AG20443 (cell line): Measurements from ENCODE around the gene AJAP1.
"Not testable (repeated sequence)": the region's sequence is repeated elsewhere in the genome, so short reads cannot be mapped to it uniquely, and the experiment has no call there.

Experiments
- DNase-seq: peaks from one replicate; pipeline ENCODE4 v3.0.0; 2012; ENCODE audit warnings: low spot score, mixed read lengths

Gene AJAP1

GRCh38 chr1:4657960-4658541, 3.6 kb downstream of the AJAP1 start:
- DNase-seq: no peak

- DNase-seq: no peak
Observed at GRCh38 chr1:4658643-4659628, 4.5 kb downstream of the AJAP1 start.

GRCh38 chr1:4660917-4661594, 6.6 kb downstream of the AJAP1 start:
- no peak for DNase-seq

GRCh38 chr1:4661595-4661917, 7.1 kb downstream of the AJAP1 start:
- DNase-seq: no peak

GRCh38 chr1:4662168-4662567, 7.8 kb downstream of the AJAP1 start:
- DNase-seq: no peak

- no peak for DNase-seq
Observed at GRCh38 chr1:4662723-4663122, 8.3 kb downstream of the AJAP1 start.

- no peak for DNase-seq
Observed at GRCh38 chr1:4664095-4664494, 9.7 kb downstream of the AJAP1 start.

GRCh38 chr1:4664606-4665005, 10.2 kb downstream of the AJAP1 start:
- no peak for DNase-seq

GRCh38 chr1:4665456-4665855, 11.0 kb downstream of the AJAP1 start:
- DNase-seq: no peak

- not testable (repeated sequence) for DNase-seq
Observed at GRCh38 chr1:4666683-4667082, 12.3 kb downstream of the AJAP1 start.

GRCh38 chr1:4668743-4669700, 14.6 kb downstream of the AJAP1 start:
- no peak for DNase-seq

- DNase-seq: no peak
Observed at GRCh38 chr1:4670265-4670664, 15.9 kb downstream of the AJAP1 start.

- DNase-seq: no peak
Observed at GRCh38 chr1:4671828-4672227, 17.4 kb downstream of the AJAP1 start.

GRCh38 chr1:4673494-4673893, 19.1 kb downstream of the AJAP1 start:
- no peak for DNase-seq

GRCh38 chr1:4674117-4674516, 19.7 kb downstream of the AJAP1 start:
- no peak for DNase-seq

GRCh38 chr1:4674676-4675075, 20.3 kb downstream of the AJAP1 start:
- no peak for DNase-seq

GRCh38 chr1:4675454-4676186, 21.2 kb downstream of the AJAP1 start:
- DNase-seq: no peak

GRCh38 chr1:4676253-4676652, 21.8 kb downstream of the AJAP1 start:
- DNase-seq: no peak

GRCh38 chr1:4677608-4678007, 23.2 kb downstream of the AJAP1 start:
- no peak for DNase-seq

GRCh38 chr1:4678066-4678717, 23.8 kb downstream of the AJAP1 start:
- DNase-seq: no peak

GRCh38 chr1:4681026-4681425, 26.6 kb downstream of the AJAP1 start:
- no peak for DNase-seq
